WTC11 (cell line): ENCODE results near the gene PSMD13. TPM values are rescaled to one million over a fixed set of nuclear protein-coding genes. Genes with fewer than 3 reads are reported as not detected.
A peak's percentile ranks its signal among the peaks of the same experiment; 100 is the strongest.

ENCODE experiments used
- ATAC-seq: fragments of 200-7000 bp; cut with Tn5 transposase; 2 replicates; pipeline ENCODE4 v1.10.0; 2021; ENCODE audit warnings: mild to moderate bottlenecking, moderate library complexity
- CTCF ChIA-PET: fragments of 300-600 bp; sonication (Branson Sonifier 250); formaldehyde crosslinking; loops from one replicate; lab custom pipeline; 2021; ENCODE audit warnings: antibody characterized with exemption; lab: Charles Lee
- POLR2A ChIA-PET: fragments of 350-600 bp; sonication (Branson Sonifier 250); formaldehyde crosslinking; loops from one replicate; lab custom pipeline; 2021; ENCODE audit warnings: antibody characterized with exemption; lab: Charles Lee
- DNase-seq: peaks from one replicate; pipeline ENCODE4 v3.0.0; 2021; ENCODE audit warnings: low spot score
- H3K27ac Mint-ChIP-seq: 2 replicates; pipeline ENCODE4 v1.8.0; 2021; ENCODE audit warnings: mixed read lengths
- H3K27me3 Mint-ChIP-seq: 2 replicates; pipeline ENCODE4 v1.8.0; 2021; ENCODE audit warnings: low read depth, mild to moderate bottlenecking, moderate library complexity, mixed read lengths
- H3K36me3 Mint-ChIP-seq: 2 replicates; pipeline ENCODE4 v1.8.0; 2021; ENCODE audit warnings: mixed read lengths
- H3K4me1 Mint-ChIP-seq: 2 replicates; pipeline ENCODE4 v1.8.0; 2022; ENCODE audit warnings: mixed read lengths
- H3K4me3 Mint-ChIP-seq: 2 replicates; pipeline ENCODE4 v1.8.0; 2021; ENCODE audit warnings: mild to moderate bottlenecking, moderate library complexity, mixed read lengths
- H3K9me3 Mint-ChIP-seq: 2 replicates; pipeline ENCODE4 v1.8.0; 2021; ENCODE audit warnings: mixed read lengths
- E2F4 ChIP-seq: sonication (generic); formaldehyde crosslinking; IDR thresholded peaks from 2 replicates; pipeline ENCODE4 v1.8.1; 2022; ENCODE audit warnings: low read depth, mild to moderate bottlenecking, moderate library complexity, missing genetic modification reagents, borderline replicate concordance
- FOXJ3 ChIP-seq: sonication (generic); formaldehyde crosslinking; IDR thresholded peaks from 2 replicates; pipeline ENCODE4 v1.9.0; 2021; ENCODE audit warnings: missing genetic modification reagents, mild to moderate bottlenecking, borderline replicate concordance
- GRHL2 ChIP-seq: fragments of 250-450 bp; sonication (Bioruptor Pico); IDR thresholded peaks from 2 replicates; pipeline ENCODE4 v1.8.0; 2022; ENCODE audit warnings: mild to moderate bottlenecking, moderate library complexity; ENCODE audit not compliant: insufficient replicate concordance, severe bottlenecking
- HMGA2 ChIP-seq: fragments of 250-450 bp; sonication (Bioruptor Pico); IDR thresholded peaks from 2 replicates; pipeline ENCODE4 v1.4.0; 2021; ENCODE audit warnings: mild to moderate bottlenecking, moderate library complexity
- JUN ChIP-seq: sonication (generic); formaldehyde crosslinking; IDR thresholded peaks from 2 replicates; pipeline ENCODE4 v1.8.0; 2023; ENCODE audit warnings: mild to moderate bottlenecking, missing genetic modification reagents
- MYBL2 ChIP-seq: sonication (generic); formaldehyde crosslinking; IDR thresholded peaks from 2 replicates; pipeline ENCODE4 v1.8.1; 2023; ENCODE audit warnings: mild to moderate bottlenecking, moderate library complexity, missing genetic modification reagents
- OVOL2 ChIP-seq: fragments of 250-450 bp; sonication (Bioruptor Pico); IDR thresholded peaks from 2 replicates; pipeline ENCODE4 v1.9.0; 2021; ENCODE audit warnings: mild to moderate bottlenecking, borderline replicate concordance
- PREB ChIP-seq: sonication (generic); formaldehyde crosslinking; IDR thresholded peaks from 2 replicates; pipeline ENCODE4 v1.8.1; 2022; ENCODE audit warnings: mild to moderate bottlenecking, missing genetic modification reagents, moderate library complexity, borderline replicate concordance
- PRRX2 ChIP-seq: fragments of 250-450 bp; sonication (Bioruptor Pico); IDR thresholded peaks from 2 replicates; pipeline ENCODE4 v1.8.0; 2021; ENCODE audit warnings: mild to moderate bottlenecking
- ZNF121 ChIP-seq: sonication (generic); formaldehyde crosslinking; IDR thresholded peaks from 2 replicates; pipeline ENCODE4 v1.8.0; 2023; ENCODE audit warnings: missing genetic modification reagents
- ZNF317 ChIP-seq: sonication (generic); formaldehyde crosslinking; IDR thresholded peaks from 2 replicates; pipeline ENCODE4 v1.8.1; 2023; ENCODE audit warnings: low read depth, mild to moderate bottlenecking, moderate library complexity, missing genetic modification reagents, borderline replicate concordance
- total RNA-seq: library from RNA; stranded (reverse); gene quantifications from 3 replicates; pipeline ENCODE4 v1.2.3, GENCODE V29; 2021
- TF ChIP-seq, protein P1 (sequence below): fragments of 250-450 bp; sonication (Bioruptor Pico); IDR thresholded peaks from 2 replicates; pipeline ENCODE4 v2.1.2; 2022; ENCODE audit warnings: mild to moderate bottlenecking, moderate library complexity
- TF ChIP-seq, protein P2 (sequence below): sonication (generic); formaldehyde crosslinking; IDR thresholded peaks from 2 replicates; pipeline ENCODE4 v1.8.0; 2022; ENCODE audit warnings: missing genetic modification reagents

The PSMD13 gene
- total RNA-seq, 1 experiment from 2014 or later = 148 TPM

DNA sequence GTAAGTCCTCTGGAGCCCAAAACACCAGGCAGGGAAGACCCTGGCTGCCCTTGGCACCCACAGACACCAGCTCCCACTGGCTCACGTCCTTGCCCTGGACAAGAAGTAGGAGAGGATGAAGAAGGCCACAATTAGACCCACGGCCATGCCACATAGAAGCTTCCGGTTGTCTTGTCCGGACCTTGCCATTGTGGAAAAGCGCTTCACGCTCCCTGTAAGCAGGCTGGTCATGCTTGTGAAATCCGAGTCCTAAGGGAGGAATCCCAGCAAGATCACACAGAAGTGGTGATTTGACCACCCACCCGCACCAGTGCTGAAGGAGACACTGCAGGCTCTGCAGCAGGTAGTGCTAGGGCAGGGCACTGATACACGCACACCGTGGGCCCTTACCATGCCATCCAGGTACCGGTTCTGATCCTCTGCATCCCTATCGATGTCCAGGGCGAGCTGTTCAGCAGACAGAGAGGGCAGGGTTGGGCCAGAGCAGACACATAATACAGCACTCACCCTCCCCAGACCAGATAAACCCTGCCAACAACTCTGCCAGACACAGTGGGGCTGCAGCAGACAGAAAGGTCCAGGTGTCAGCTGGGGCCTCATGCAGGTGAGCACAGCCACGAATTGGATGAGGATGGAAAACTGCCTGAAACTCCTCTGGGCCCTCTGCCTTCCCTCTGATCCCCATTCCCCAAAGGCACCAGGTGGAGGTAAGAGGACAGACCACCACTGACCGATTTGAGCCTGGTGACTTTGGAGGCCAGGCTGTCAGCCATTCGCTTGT lies 31.4 kb upstream of the PSMD13 start:
- H3K4me3 Mint-ChIP-seq = peak overlapping the region; percentile 97
- POLR2A ChIA-PET = no interaction called here
- ATAC-seq = no peak
- no peaks in the 10 kb centered on the region for H3K9me3 Mint-ChIP-seq
- DNase-seq = no peak
- peaks cover 21% of the 10 kb centered on the region for H3K36me3 Mint-ChIP-seq
- H3K27me3 Mint-ChIP-seq = no peaks in the 10 kb centered on the region
- CTCF ChIA-PET = no interaction called here
- TF ChIP-seq, protein P1, sequence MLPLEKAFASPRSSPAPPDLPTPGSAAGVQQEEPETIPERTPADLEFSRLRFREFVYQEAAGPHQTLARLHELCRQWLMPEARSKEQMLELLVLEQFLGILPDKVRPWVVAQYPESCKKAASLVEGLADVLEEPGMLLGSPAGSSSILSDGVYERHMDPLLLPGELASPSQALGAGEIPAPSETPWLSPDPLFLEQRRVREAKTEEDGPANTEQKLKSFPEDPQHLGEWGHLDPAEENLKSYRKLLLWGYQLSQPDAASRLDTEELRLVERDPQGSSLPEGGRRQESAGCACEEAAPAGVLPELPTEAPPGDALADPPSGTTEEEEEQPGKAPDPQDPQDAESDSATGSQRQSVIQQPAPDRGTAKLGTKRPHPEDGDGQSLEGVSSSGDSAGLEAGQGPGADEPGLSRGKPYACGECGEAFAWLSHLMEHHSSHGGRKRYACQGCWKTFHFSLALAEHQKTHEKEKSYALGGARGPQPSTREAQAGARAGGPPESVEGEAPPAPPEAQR (CRISPR knock-in tag) = no peak
- TF ChIP-seq OVOL2 (CRISPR knock-in tag) = no peak
- no peak for TF ChIP-seq GRHL2
- no peak for TF ChIP-seq PREB (CRISPR knock-in tag)
- TF ChIP-seq E2F4 (CRISPR knock-in tag) = no peak
- TF ChIP-seq, all 79 proteins: peak for 0
- peaks cover 8% of the 10 kb centered on the region; the same call in 1 of the 2 replicates for H3K4me1 Mint-ChIP-seq
- no peak overlapping the region for H3K27ac Mint-ChIP-seq

GRCh38 chr11:206002-206384 lies 30.8 kb upstream of the PSMD13 start:
- Mint-ChIP-seq H3K4me1 (peaks cover 8% of the 10 kb centered on the region; the same call in 1 of the 2 replicates), H3K36me3 (peaks cover 21% of the 10 kb centered on the region), H3K27me3 (no peaks in the 10 kb centered on the region), H3K4me3 (peak overlapping the region; percentile 97), H3K27ac (no peak overlapping the region), H3K9me3 (no peaks in the 10 kb centered on the region)
- ATAC-seq (no peak), DNase-seq (no peak)
- ChIA-PET POLR2A (no interaction called here), CTCF (no interaction called here)
- TF ChIP-seq PRRX2 (CRISPR knock-in tag) = no peak

GRCh38 chr11:206526-207207 lies 30.1 kb upstream of the PSMD13 start:
- ATAC-seq (peak; percentile 7; the same call in 1 of the 2 replicates), DNase-seq (no peak)
- POLR2A ChIA-PET = interaction anchor here (0.6 to 1.0 kb wide), 2 partner anchors 44 to 162 kb away, joined by 3 to 6 read pairs; no protein-coding TSS in a partner anchor
- H3K27ac Mint-ChIP-seq = peak overlapping the region; percentile 93
- H3K4me1 Mint-ChIP-seq = peaks cover 8% of the 10 kb centered on the region; the same call in 1 of the 2 replicates
- TF ChIP-seq ZNF317 (CRISPR knock-in tag) (no peak), ZNF121 (CRISPR knock-in tag) (no peak), HMGA2 (no peak), JUN (CRISPR knock-in tag) (no peak), GRHL2 (no peak), MYBL2 (CRISPR knock-in tag) (no peak), FOXJ3 (CRISPR knock-in tag) (no peak)
- TF ChIP-seq, protein P2, sequence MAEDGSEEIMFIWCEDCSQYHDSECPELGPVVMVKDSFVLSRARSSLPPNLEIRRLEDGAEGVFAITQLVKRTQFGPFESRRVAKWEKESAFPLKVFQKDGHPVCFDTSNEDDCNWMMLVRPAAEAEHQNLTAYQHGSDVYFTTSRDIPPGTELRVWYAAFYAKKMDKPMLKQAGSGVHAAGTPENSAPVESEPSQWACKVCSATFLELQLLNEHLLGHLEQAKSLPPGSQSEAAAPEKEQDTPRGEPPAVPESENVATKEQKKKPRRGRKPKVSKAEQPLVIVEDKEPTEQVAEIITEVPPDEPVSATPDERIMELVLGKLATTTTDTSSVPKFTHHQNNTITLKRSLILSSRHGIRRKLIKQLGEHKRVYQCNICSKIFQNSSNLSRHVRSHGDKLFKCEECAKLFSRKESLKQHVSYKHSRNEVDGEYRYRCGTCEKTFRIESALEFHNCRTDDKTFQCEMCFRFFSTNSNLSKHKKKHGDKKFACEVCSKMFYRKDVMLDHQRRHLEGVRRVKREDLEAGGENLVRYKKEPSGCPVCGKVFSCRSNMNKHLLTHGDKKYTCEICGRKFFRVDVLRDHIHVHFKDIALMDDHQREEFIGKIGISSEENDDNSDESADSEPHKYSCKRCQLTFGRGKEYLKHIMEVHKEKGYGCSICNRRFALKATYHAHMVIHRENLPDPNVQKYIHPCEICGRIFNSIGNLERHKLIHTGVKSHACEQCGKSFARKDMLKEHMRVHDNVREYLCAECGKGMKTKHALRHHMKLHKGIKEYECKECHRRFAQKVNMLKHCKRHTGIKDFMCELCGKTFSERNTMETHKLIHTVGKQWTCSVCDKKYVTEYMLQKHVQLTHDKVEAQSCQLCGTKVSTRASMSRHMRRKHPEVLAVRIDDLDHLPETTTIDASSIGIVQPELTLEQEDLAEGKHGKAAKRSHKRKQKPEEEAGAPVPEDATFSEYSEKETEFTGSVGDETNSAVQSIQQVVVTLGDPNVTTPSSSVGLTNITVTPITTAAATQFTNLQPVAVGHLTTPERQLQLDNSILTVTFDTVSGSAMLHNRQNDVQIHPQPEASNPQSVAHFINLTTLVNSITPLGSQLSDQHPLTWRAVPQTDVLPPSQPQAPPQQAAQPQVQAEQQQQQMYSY = no peak
- H3K27me3 Mint-ChIP-seq = no peaks in the 10 kb centered on the region
- H3K9me3 Mint-ChIP-seq = no peaks in the 10 kb centered on the region
- CTCF ChIA-PET = interaction anchor here (0.6 to 2.2 kb wide), 10 partner anchors 44 to 522 kb away, joined by 3 to 23 read pairs (median 4); partner anchors contain the start of gene PHRF1
- peaks cover 27% of the 10 kb centered on the region for H3K36me3 Mint-ChIP-seq
- H3K4me3 Mint-ChIP-seq = peak overlapping the region; percentile 97
